A172 (cell line): Measurements from ENCODE around the gene DVL1. TPM values are rescaled to one million over a fixed set of nuclear protein-coding genes. Genes with fewer than 3 reads are reported as not detected.

Experiments
- total RNA-seq: library from RNA; depleted of rRNA; stranded (reverse); fragments of >200 nt; shearing (Covaris generic); gene quantifications from 2 replicates; pipeline ENCODE4 v1.2.3, GENCODE V29; 2014; rRNA removed

DVL1 gene
- total RNA-seq, 1 experiment from 2014 or later: 58.2 TPM

Other genes starting within 250 kb of the DVL1 start
- gene C1orf159, start 233.3 kb downstream of the DVL1 start, total RNA-seq: 8.2 and 10.0 TPM in 2 replicates
- gene TTLL10, start 175.5 kb downstream of the DVL1 start, total RNA-seq: not detected in 2 replicates
- gene TNFRSF18, start 142.8 kb downstream of the DVL1 start, total RNA-seq: not detected in 2 replicates
- gene TNFRSF4, start 135.3 kb downstream of the DVL1 start, total RNA-seq: not detected in 2 replicates
- 93.4 and 109 TPM in 2 replicates for gene SDF4, start 117.4 kb downstream of the DVL1 start, total RNA-seq
- gene B3GALT6, start 117.2 kb downstream of the DVL1 start, total RNA-seq: 30.7 and 38.8 TPM in 2 replicates
- not detected in 2 replicates for gene C1QTNF12, start 102.7 kb downstream of the DVL1 start, total RNA-seq
- 26.2 and 38.0 TPM in 2 replicates for gene UBE2J2, start 75.6 kb downstream of the DVL1 start, total RNA-seq
- gene SCNN1D, start 69.0 kb downstream of the DVL1 start, total RNA-seq: 0.83 and 0.93 TPM in 2 replicates
- gene ACAP3, start 41.5 kb downstream of the DVL1 start, total RNA-seq: 37.2 and 37.5 TPM in 2 replicates
- gene PUSL1, start 40.8 kb downstream of the DVL1 start, total RNA-seq: 15.6 and 17.3 TPM in 2 replicates
- 48.4 and 56.7 TPM in 2 replicates for gene INTS11, start 24.8 kb downstream of the DVL1 start, total RNA-seq
- 17.0 and 19.5 TPM in 2 replicates for gene CPTP, start 24.6 kb downstream of the DVL1 start, total RNA-seq
- 0.22 and 0.33 TPM in 2 replicates for gene TAS1R3, start 18.1 kb downstream of the DVL1 start, total RNA-seq
- gene MXRA8, start 9.1 kb upstream of the DVL1 start, total RNA-seq: 0.24 TPM in 1 of 2 replicates, not detected in the other
- gene AURKAIP1, start 25.8 kb upstream of the DVL1 start, total RNA-seq: 120 and 123 TPM in 2 replicates
- 35.6 and 43.2 TPM in 2 replicates for gene CCNL2, start 49.9 kb upstream of the DVL1 start, total RNA-seq
- 117 and 151 TPM in 2 replicates for gene MRPL20, start 57.9 kb upstream of the DVL1 start, total RNA-seq
- 0.12 TPM in 1 of 2 replicates, not detected in the other for gene ANKRD65, start 71.9 kb upstream of the DVL1 start, total RNA-seq
- gene VWA1, start 86.3 kb upstream of the DVL1 start, total RNA-seq: 0.91 and 2.0 TPM in 2 replicates
- not detected in 2 replicates for gene ATAD3C, start 100.3 kb upstream of the DVL1 start, total RNA-seq
- gene ATAD3B, start 122.3 kb upstream of the DVL1 start, total RNA-seq: 8.0 and 12.0 TPM in 2 replicates
- 16.4 and 19.2 TPM in 2 replicates for gene ATAD3A, start 162.7 kb upstream of the DVL1 start, total RNA-seq
- gene TMEM240, start 191.2 kb upstream of the DVL1 start, total RNA-seq: not detected in 2 replicates
- 49.7 and 56.2 TPM in 2 replicates for gene SSU72, start 225.4 kb upstream of the DVL1 start, total RNA-seq